ENCODE data around the gene SBSN.

GRCh38 chr19:35491836-35492360 lies 36.2 kb downstream of the SBSN start:
- TF ChIP-seq CTCF (IDR thresholded peaks at IDR 0.05; ENCODE audit: borderline replicate concordance, extremely low read depth, low read length, poor library complexity, severe bottlenecking), result no peak
- no peak for TF ChIP-seq EZH2 (IDR thresholded peaks at IDR 0.05; ENCODE audit: borderline replicate concordance, low read depth, low read length, severe bottlenecking)
